ENCODE measurements around the gene BBS12.

BBS12 gene

DNA sequence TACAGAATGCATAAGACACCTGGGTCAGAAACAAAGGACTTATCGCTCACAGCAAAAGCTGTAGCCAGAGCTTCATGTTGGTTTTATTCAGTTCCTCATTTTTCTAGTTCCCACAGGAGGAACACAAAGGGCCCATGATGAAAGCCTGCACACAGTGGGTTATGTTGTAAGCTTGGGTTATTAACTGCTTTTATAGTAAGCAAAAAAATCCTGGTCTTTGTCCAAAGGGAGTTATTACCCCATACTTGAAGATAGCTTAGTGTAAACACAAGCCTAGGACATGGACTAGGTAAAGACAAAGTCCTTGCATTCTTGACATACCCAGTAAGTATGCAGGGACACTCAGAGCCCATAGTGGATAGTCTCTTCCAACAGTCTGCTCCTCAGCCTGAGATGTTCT lies 11.7 kb downstream of the BBS12 start:
- Histone ChIP-seq H3F3A (ENCODE audit: low read depth) (no peaks in the 10 kb centered on the region), H3K79me2 (ENCODE audit: insufficient read depth, low read length) (no peaks in the 10 kb centered on the region), H3K9ac (ENCODE audit: low read depth, low read length, poor library complexity, severe bottlenecking) (no peak overlapping the region), H3K4me1 (ENCODE audit: insufficient read depth, low read length, poor library complexity, severe bottlenecking) (no peaks in the 10 kb centered on the region), H3K36me3 (ENCODE audit: insufficient read depth, low read length) (no peaks in the 10 kb centered on the region), H2AFZ (ENCODE audit: low read length) (no peak overlapping the region), H4K20me1 (ENCODE audit: insufficient read depth, low read length, poor library complexity, severe bottlenecking) (no peaks in the 10 kb centered on the region), H3K9me3 (ENCODE audit: insufficient read depth, low read depth, low read length) (no peaks in the 10 kb centered on the region), H3K4me3 (ENCODE audit: low read length, poor library complexity, severe bottlenecking) (no peak overlapping the region), H3K27me3 (ENCODE audit: insufficient read depth, low read length, poor library complexity, severe bottlenecking) (no peaks in the 10 kb centered on the region), H3K4me2 (ENCODE audit: low read depth, low read length, poor library complexity, severe bottlenecking) (no peak overlapping the region), H3K9me2 (replicated peaks; ENCODE audit: low read depth, low read length) (no peaks in the 10 kb centered on the region)
- no peak for TF ChIP-seq EZH2phosphoT487 (IDR thresholded peaks at IDR 0.05; ENCODE audit: borderline replicate concordance)
- TF ChIP-seq, protein P1, sequence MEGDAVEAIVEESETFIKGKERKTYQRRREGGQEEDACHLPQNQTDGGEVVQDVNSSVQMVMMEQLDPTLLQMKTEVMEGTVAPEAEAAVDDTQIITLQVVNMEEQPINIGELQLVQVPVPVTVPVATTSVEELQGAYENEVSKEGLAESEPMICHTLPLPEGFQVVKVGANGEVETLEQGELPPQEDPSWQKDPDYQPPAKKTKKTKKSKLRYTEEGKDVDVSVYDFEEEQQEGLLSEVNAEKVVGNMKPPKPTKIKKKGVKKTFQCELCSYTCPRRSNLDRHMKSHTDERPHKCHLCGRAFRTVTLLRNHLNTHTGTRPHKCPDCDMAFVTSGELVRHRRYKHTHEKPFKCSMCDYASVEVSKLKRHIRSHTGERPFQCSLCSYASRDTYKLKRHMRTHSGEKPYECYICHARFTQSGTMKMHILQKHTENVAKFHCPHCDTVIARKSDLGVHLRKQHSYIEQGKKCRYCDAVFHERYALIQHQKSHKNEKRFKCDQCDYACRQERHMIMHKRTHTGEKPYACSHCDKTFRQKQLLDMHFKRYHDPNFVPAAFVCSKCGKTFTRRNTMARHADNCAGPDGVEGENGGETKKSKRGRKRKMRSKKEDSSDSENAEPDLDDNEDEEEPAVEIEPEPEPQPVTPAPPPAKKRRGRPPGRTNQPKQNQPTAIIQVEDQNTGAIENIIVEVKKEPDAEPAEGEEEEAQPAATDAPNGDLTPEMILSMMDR (conservative IDR thresholded peaks at IDR 0.05; ENCODE audit: low read length) = no peak

DNA sequence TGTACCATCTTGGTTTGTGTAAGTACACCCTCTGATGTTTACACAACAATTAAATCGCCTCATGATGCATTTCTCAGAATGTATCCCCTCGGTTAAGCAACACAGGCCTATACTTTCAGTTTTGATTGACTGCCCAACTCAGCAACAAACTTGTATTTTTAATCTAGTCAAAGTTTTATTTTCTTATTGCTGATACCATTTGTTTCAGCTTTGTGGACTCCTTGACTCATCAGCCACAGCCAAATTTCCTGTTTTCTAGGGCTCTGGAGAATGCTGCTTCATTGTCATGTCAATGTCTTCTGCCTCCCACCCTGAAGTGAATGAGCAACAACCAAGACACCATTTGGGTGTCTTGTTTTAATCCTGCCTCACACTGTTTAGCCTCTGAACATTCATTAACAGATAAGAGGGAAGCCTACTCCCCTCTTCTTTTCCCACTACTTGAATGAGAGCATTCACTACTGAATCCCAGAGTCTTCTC lies 14.0 kb downstream of the BBS12 start:
- no peak overlapping the region for H3K9ac ChIP-seq (ENCODE audit: low read depth, low read length, poor library complexity, severe bottlenecking)
- no peaks in the 10 kb centered on the region for H3K27me3 ChIP-seq (ENCODE audit: insufficient read depth, low read length, poor library complexity, severe bottlenecking)
- no peaks in the 10 kb centered on the region for H3K36me3 ChIP-seq (ENCODE audit: insufficient read depth, low read length)
- no peaks in the 10 kb centered on the region for H3K79me2 ChIP-seq (ENCODE audit: insufficient read depth, low read length)
- H4K20me1 ChIP-seq (ENCODE audit: insufficient read depth, low read length, poor library complexity, severe bottlenecking) = no peaks in the 10 kb centered on the region
- H3K4me1 ChIP-seq (ENCODE audit: insufficient read depth, low read length, poor library complexity, severe bottlenecking) = no peaks in the 10 kb centered on the region
- H3K4me2 ChIP-seq (ENCODE audit: low read depth, low read length, poor library complexity, severe bottlenecking) = no peak overlapping the region
- no peak overlapping the region for H3K4me3 ChIP-seq (ENCODE audit: low read length, poor library complexity, severe bottlenecking)
- TF ChIP-seq, protein P1 (conservative IDR thresholded peaks at IDR 0.05; ENCODE audit: low read length) = no peak
- no peak for TF ChIP-seq EZH2phosphoT487 (IDR thresholded peaks at IDR 0.05; ENCODE audit: borderline replicate concordance)
- no peaks in the 10 kb centered on the region for H3K9me2 ChIP-seq (replicated peaks; ENCODE audit: low read depth, low read length)
- H3K9me3 ChIP-seq (ENCODE audit: insufficient read depth, low read depth, low read length) = no peaks in the 10 kb centered on the region
- no peak overlapping the region for H2AFZ ChIP-seq (ENCODE audit: low read length)
- H3F3A ChIP-seq (ENCODE audit: low read depth) = no peaks in the 10 kb centered on the region

DNA sequence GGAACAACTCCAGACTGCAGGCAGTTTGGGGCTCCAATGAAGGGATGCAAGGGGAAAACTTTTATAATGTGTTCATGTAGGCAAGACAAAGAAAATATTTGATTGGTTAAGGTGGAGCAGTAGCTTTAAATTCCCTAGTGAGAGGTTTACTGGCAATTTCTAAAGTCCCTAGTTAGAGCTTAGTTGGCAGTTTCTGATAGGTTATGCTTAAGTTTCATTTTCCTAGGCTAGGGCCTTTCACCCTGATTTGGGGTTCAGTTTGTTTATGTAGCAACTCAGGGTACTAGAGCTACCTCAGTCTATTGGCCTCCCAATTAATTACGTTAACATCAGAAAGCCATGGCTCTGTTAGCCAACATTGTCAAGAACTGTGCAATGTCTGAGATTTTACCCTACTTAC lies 14.6 kb downstream of the BBS12 start:
- Histone ChIP-seq H3K4me1 (ENCODE audit: insufficient read depth, low read length, poor library complexity, severe bottlenecking) (no peaks in the 10 kb centered on the region), H3K4me2 (ENCODE audit: low read depth, low read length, poor library complexity, severe bottlenecking) (no peak overlapping the region), H3K36me3 (ENCODE audit: insufficient read depth, low read length) (no peaks in the 10 kb centered on the region), H3K27me3 (ENCODE audit: insufficient read depth, low read length, poor library complexity, severe bottlenecking) (no peaks in the 10 kb centered on the region), H3F3A (ENCODE audit: low read depth) (no peaks in the 10 kb centered on the region), H2AFZ (ENCODE audit: low read length) (no peak overlapping the region), H3K9ac (ENCODE audit: low read depth, low read length, poor library complexity, severe bottlenecking) (no peak overlapping the region), H3K9me3 (ENCODE audit: insufficient read depth, low read depth, low read length) (no peaks in the 10 kb centered on the region), H4K20me1 (ENCODE audit: insufficient read depth, low read length, poor library complexity, severe bottlenecking) (no peaks in the 10 kb centered on the region), H3K9me2 (replicated peaks; ENCODE audit: low read depth, low read length) (no peaks in the 10 kb centered on the region), H3K79me2 (ENCODE audit: insufficient read depth, low read length) (no peaks in the 10 kb centered on the region), H3K4me3 (ENCODE audit: low read length, poor library complexity, severe bottlenecking) (no peak overlapping the region)
- TF ChIP-seq, protein P1 (conservative IDR thresholded peaks at IDR 0.05; ENCODE audit: low read length) = no peak
- no peak for TF ChIP-seq EZH2phosphoT487 (IDR thresholded peaks at IDR 0.05; ENCODE audit: borderline replicate concordance)
